ENCODE results near the gene ZNF689. TPM values are rescaled to one million over a fixed set of nuclear protein-coding genes. Genes with fewer than 3 reads are reported as not detected.
"Not testable (repeated sequence)": the region's sequence is repeated elsewhere in the genome, so short reads cannot be mapped to it uniquely, and the experiment has no call there.

ZNF689 gene
- total and polyA plus RNA-seq, 8 donors: 2.9 to 6.1 (median 4.8) TPM

GRCh38 chr16:30637944-30638343 is 27.8 kb upstream of the ZNF689 start:
- ATAC-seq (no peak), DNase-seq (no peak), FAIRE-seq (no peak)
- no peak for TF ChIP-seq CTCF (IDR thresholded peaks at IDR 0.05)
- Histone ChIP-seq H3K27me3 (no peaks in the 10 kb centered on the region), H3K4me3 (no peak overlapping the region), H3K36me3 (no peaks in the 10 kb centered on the region), H3K4me1 (peaks cover 0 to 7% (median 4%) of the 10 kb centered on the region in 3 donors), H3K27ac (no peak overlapping the region), H3K9me3 (no peaks in the 10 kb centered on the region)
- 6 to 7% methylated on average over 1 of the region's 1 CpG for WGBS, 2 donors
- intact Hi-C loops (cut with DNase I): no loop called here

- H3K4me3 ChIP-seq; ATAC-seq; intact Hi-C loops (cut with DNase I): not testable (repeated sequence)
Observed at GRCh38 chr16:30637139-30637538, 26.9 kb upstream of the ZNF689 start.

DNA sequence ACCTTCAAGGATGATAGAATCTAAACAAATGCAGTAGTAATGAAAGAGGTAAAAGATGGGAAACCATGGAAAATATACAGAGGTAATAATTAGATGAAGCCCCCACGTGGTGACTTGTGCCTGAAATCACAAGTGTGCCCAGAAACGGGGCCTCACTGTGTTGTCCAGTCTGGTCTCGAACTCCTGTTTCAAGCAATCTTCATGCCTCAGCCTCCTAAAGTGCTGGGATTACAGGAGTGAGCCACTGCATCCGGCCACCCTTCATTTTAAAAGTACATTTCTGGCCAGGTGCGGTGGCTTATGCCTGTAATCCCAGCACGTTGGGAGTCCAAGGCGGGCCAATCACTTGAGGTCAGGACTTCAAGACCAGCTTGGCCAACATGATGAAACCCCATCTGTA is 26.4 kb upstream of the ZNF689 start:
- FAIRE-seq (no peak), ATAC-seq (no peak)
- intact Hi-C loops (cut with DNase I): no loop called here

More at GRCh38 chr16:30637139-30637538, 26.9 kb upstream of the ZNF689 start:
- not testable (repeated sequence) for H3K27me3 ChIP-seq, DNase-seq, H3K27ac ChIP-seq, H3K36me3 ChIP-seq, H3K4me1 ChIP-seq, H3K9me3 ChIP-seq, FAIRE-seq
- WGBS, 2 donors: 90 to 94% methylated on average over 10 of the region's 10 CpGs

DNA sequence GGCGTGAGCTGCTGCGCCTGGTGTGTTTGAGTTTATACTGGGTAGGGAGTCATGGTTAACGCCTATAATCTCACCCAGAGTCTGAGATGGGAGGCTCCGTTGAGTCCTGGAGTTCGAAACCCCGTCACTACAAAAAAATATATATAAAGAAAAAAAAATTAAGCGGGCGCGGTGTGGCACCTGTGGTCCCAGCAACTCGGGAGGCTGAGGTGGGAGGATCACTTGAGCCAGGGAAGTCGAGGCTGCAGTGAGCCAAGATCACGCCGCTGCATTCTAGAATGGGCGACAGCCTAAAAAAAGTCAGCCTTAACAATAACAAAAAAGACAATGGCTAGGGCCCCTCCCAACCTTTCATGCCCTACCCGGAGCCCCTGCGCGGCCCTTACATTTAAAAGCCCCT is 23.3 kb upstream of the ZNF689 start:
- intact Hi-C loops (cut with DNase I): no loop called here
- FAIRE-seq (no peak), ATAC-seq (no peak), DNase-seq (peak in 1 of 6 donors; percentile 18)
- 80 to 83% methylated on average over 17 of the region's 17 CpGs for WGBS, 2 donors
- Histone ChIP-seq H3K9me3 (no peaks in the 10 kb centered on the region), H3K4me3 (peak overlapping the region; percentile 12 to 59 (median 44)), H3K4me1 (peaks cover 0 to 7% (median 4%) of the 10 kb centered on the region in 3 donors), H3K36me3 (no peaks in the 10 kb centered on the region), H3K27me3 (no peaks in the 10 kb centered on the region), H3K27ac (peak overlapping the region; percentile 75 to 95 (median 82))
- TF ChIP-seq CTCF (IDR thresholded peaks at IDR 0.05): no peak

More for the DNA sequence above, 26.4 kb upstream of the ZNF689 start:
- Histone ChIP-seq H3K27ac (no peak overlapping the region), H3K4me1 (peaks cover 0 to 7% (median 4%) of the 10 kb centered on the region in 3 donors), H3K9me3 (no peaks in the 10 kb centered on the region), H3K36me3 (no peaks in the 10 kb centered on the region), H3K4me3 (no peak overlapping the region), H3K27me3 (no peaks in the 10 kb centered on the region)
- peak in 1 of 6 donors; percentile 11 for DNase-seq
- 91 to 92% methylated on average over 7 of the region's 7 CpGs for WGBS, 2 donors
- no peak for TF ChIP-seq CTCF (IDR thresholded peaks at IDR 0.05)

DNA sequence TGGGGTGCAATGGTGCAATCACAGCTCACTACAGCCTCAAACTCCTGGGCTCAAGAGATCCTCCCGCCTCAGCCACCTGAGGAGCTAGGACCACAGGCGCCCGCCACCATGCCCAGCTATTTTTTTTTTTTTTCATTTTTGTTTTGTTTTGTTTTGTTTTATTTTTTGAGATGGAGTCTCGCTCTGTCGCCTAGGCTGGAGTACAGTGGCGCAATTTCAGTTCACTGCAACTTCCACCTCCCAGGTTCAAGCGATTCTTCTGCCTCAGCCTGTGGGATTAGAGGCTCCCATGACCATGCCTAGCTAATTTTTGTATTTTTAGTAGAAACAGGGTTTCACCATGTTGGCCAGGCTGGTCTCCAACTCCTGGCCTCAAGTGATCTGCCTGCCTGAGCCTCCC is 22.3 kb upstream of the ZNF689 start:
- H3K4me1 ChIP-seq; intact Hi-C loops (cut with DNase I); H3K27me3 ChIP-seq; FAIRE-seq; H3K4me3 ChIP-seq; ATAC-seq; H3K27ac ChIP-seq; H3K36me3 ChIP-seq; H3K9me3 ChIP-seq: not testable (repeated sequence)
- DNase-seq: peak in 1 of 6 donors; percentile 1
- 96 to 97% methylated on average over 7 of the region's 7 CpGs for whole genome bisulfite sequencing, 2 donors
